Measurements from ENCODE around the gene FBXW8.

Gene FBXW8

GRCh38 chr12:116887897-116888296 lies 22.9 kb upstream of the FBXW8 start:
- DNase-seq, result no peak

GRCh38 chr12:116890330-116890729 lies 20.4 kb upstream of the FBXW8 start:
- no peak for DNase-seq

- DNase-seq, result no peak
These were observed 19.7 kb upstream of the FBXW8 start for GRCh38 chr12:116891019-116891418.

GRCh38 chr12:116892349-116893140 lies 18.2 kb upstream of the FBXW8 start:
- DNase-seq, result no peak

- no peak for DNase-seq
These were observed 15.8 kb upstream of the FBXW8 start for GRCh38 chr12:116894913-116895312.

- DNase-seq, result no peak
These were observed 14.3 kb upstream of the FBXW8 start for GRCh38 chr12:116896411-116896924.

GRCh38 chr12:116897476-116897875 lies 13.3 kb upstream of the FBXW8 start:
- no peak for DNase-seq

GRCh38 chr12:116898669-116899068 lies 12.1 kb upstream of the FBXW8 start:
- DNase-seq, result no peak

GRCh38 chr12:116901612-116902011 lies 9.1 kb upstream of the FBXW8 start:
- no peak for DNase-seq

GRCh38 chr12:116903818-116904217 lies 6.9 kb upstream of the FBXW8 start:
- no peak for DNase-seq

- no peak for DNase-seq
These were observed 4.5 kb upstream of the FBXW8 start for GRCh38 chr12:116906285-116906684.

- DNase-seq, result no peak
These were observed 488 bp upstream of the FBXW8 start for GRCh38 chr12:116910280-116910644.

- DNase-seq, result no peak
These were observed 4.6 kb downstream of the FBXW8 start for GRCh38 chr12:116915326-116915725.

- DNase-seq, result no peak
These were observed 5.4 kb downstream of the FBXW8 start for GRCh38 chr12:116916122-116916521.

- peak; percentile 48 for DNase-seq
These were observed 6.0 kb downstream of the FBXW8 start for GRCh38 chr12:116916714-116917114.

- DNase-seq, result no peak
These were observed 7.7 kb downstream of the FBXW8 start for GRCh38 chr12:116918464-116918863.

- no peak for DNase-seq
These were observed 8.5 kb downstream of the FBXW8 start for GRCh38 chr12:116919247-116919661.

- no peak for DNase-seq
These were observed 9.1 kb downstream of the FBXW8 start for GRCh38 chr12:116919706-116920485.

GRCh38 chr12:116920939-116921338 lies 10.2 kb downstream of the FBXW8 start:
- no peak for DNase-seq

- no peak for DNase-seq
These were observed 11.6 kb downstream of the FBXW8 start for GRCh38 chr12:116922194-116922897.

- DNase-seq, result peak; percentile 22
These were observed 14.1 kb downstream of the FBXW8 start for GRCh38 chr12:116924558-116925453.
